DND-41 (cell line): Measurements from ENCODE around the gene ABLIM2.

Source experiments
- EZH2 ChIP-seq: IDR thresholded peaks from 3 replicates; pipeline ENCODE4 v1.6.1; 2012; ENCODE audit warnings: borderline replicate concordance, low read depth, mild to moderate bottlenecking, moderate library complexity, low read length, inconsistent platforms; ENCODE audit not compliant: severe bottlenecking
- TF ChIP-seq, protein P1 (sequence below): IDR thresholded peaks from 2 replicates; pipeline ENCODE4 v1.5.1; 2012; ENCODE audit warnings: borderline replicate concordance, low read length, moderate library complexity, mild to moderate bottlenecking; ENCODE audit not compliant: poor library complexity, severe bottlenecking; ENCODE audit errors: extremely low read depth

DNA sequence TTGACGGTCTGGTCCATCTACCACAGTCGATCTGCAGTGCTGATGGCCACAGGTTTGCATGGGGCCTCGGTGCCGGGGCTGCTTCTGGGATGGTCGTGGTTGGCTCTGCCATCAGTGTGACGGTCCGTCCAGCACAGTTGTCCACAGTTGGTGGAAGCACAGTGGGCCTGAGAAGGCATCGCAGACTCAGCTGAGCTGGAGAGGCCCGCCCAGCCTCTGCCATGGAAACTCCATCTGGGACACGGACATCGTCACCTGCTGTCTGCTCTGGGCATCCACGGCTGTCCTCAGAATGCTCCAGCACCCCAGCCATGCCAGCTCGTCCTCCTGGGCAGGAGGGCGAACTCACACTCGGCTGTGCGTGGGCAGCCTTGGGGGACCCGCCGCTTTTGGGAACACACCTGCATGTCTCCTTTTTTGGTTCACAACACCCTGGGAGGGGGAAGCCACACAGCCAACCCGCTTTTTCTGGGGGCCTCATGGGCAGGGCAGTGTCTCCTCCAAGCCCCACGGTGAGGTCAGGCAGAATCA is 33.0 kb downstream of the ABLIM2 start:
- TF ChIP-seq, protein P1, sequence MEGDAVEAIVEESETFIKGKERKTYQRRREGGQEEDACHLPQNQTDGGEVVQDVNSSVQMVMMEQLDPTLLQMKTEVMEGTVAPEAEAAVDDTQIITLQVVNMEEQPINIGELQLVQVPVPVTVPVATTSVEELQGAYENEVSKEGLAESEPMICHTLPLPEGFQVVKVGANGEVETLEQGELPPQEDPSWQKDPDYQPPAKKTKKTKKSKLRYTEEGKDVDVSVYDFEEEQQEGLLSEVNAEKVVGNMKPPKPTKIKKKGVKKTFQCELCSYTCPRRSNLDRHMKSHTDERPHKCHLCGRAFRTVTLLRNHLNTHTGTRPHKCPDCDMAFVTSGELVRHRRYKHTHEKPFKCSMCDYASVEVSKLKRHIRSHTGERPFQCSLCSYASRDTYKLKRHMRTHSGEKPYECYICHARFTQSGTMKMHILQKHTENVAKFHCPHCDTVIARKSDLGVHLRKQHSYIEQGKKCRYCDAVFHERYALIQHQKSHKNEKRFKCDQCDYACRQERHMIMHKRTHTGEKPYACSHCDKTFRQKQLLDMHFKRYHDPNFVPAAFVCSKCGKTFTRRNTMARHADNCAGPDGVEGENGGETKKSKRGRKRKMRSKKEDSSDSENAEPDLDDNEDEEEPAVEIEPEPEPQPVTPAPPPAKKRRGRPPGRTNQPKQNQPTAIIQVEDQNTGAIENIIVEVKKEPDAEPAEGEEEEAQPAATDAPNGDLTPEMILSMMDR = no peak
- TF ChIP-seq EZH2 = no peak
